Psoas muscle (tissue), 8 donors: ENCODE data around the gene DSG4. TPM values are rescaled to one million over a fixed set of nuclear protein-coding genes. Genes with fewer than 3 reads are reported as not detected.

Source experiments
- ATAC-seq, 4 donors: fragments of 200-7000 bp; cut with Tn5 transposase; one replicate each; pipeline ENCODE4 v1.9.1; 2020; ENCODE audit warnings: moderate library complexity in 3 of 4, mild to moderate bottlenecking in 2 of 4
- DNase-seq, 2 donors: peaks; one replicate each; pipeline ENCODE4 v3.0.0-alpha.2; 2020
- H3K27ac ChIP-seq: fragments of 200-600 bp; one replicate; pipeline ENCODE4 v1.8.0; 2022
- H3K27me3 ChIP-seq, 3 donors: fragments of 200-600 bp in 1 of 3; one replicate each; pipeline versions ENCODE4 v1.6.1 to v1.8.0; 2013 to 2022; ENCODE audit warnings: low read length in 2 of 3, mild to moderate bottlenecking in 2 of 3, moderate library complexity in 1 of 3; ENCODE audit not compliant: insufficient read depth in 3 of 3
- H3K36me3 ChIP-seq, 2 donors: fragments of 200-600 bp in 1 of 2; one replicate each; pipeline versions ENCODE4 v1.6.1 to v1.8.0; 2013 to 2022; ENCODE audit warnings: low read depth in 1 of 2, mild to moderate bottlenecking in 1 of 2, moderate library complexity in 1 of 2; ENCODE audit not compliant: insufficient read depth in 1 of 2
- H3K4me1 ChIP-seq: fragments of 200-600 bp; one replicate; pipeline ENCODE4 v1.8.0; 2022
- H3K4me3 ChIP-seq: fragments of 200-600 bp; one replicate; pipeline ENCODE4 v1.8.0; 2022; ENCODE audit warnings: mild to moderate bottlenecking
- H3K9me3 ChIP-seq: fragments of 200-600 bp; one replicate; pipeline ENCODE4 v1.8.0; 2022
- WGBS, 3 donors: extraction: QIAGEN DNeasy Blood & Tissue Kit; methylation state at CpG; one replicate each; pipeline versions ENCODE4 v1.1.6 to v1.1.7; 2013; 5-methylcytosine and 5-hydroxymethylcytosine counted together
- intact Hi-C, 2 donors: fragments of 100-400 bp; cut with DNase I; formaldehyde crosslinking; loops; one replicate each; pipeline versions ENCODE4 v1.11.0 to v1.14.2; 2022
- polyA plus RNA-seq, 3 donors: library from polyadenylated mRNA; stranded (reverse); fragments of 200-250 nt; gene quantifications; one replicate each; pipeline ENCODE4 v1.2.3, GENCODE V29; 2013
- total RNA-seq, 4 donors: library from RNA; stranded (reverse); fragmentation: NEBNext Ultra II Directional in 2 of 4; extraction: Animal tissue kit (Norgen Biotek cat#: 25700) in 2 of 4; gene quantifications; one replicate each; pipeline versions ENCODE4 v1.2.1 to v1.2.4, GENCODE V29; 2021 to 2023
- TF ChIP-seq, protein P1 (sequence below): fragments of 200-600 bp; IDR thresholded peaks from one replicate; pipeline ENCODE4 v1.8.0; 2022; ENCODE audit warnings: antibody characterized with exemption
- donor health status: healthy with polysubstance abuse.
- donor health status: DM: no; HTN: no; CAD: no; lungs with moderate emphysema.
- donor health status: Bipolar disorder and iron deficiency.
- donor health status: healthy.
- donor health status: DM: yes; HTN: yes; CAD: no.
- donor health status: DM: no; HTN: no; CAD: no.
- donor health status: DM: no; HTN: no; CAD: no.
- donor health status: DM: yes; HTN: yes; CAD: no.

The DSG4 gene
- total and polyA plus RNA-seq, 7 donors: not detected

DNA sequence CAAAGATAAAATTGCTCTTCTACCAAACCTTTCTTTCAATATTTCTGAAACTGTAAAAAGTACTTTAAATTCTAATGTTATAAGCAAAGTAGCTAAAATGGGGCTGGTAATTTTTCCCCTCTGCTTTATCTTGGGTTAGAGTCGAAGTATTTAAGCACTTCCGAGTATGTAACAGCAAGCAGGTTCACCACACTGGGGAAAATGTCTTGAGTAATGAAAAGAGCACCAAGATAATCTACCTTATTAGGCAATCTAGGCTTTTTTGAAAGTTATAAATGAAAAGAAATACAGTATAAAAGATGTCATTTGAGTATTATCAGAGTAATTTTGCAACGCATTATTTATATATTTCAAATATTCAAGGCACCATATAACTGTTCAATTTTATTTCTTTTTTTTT is 70.3 kb downstream of the DSG4 start:
- no peaks in the 10 kb centered on the region for H3K4me1 ChIP-seq
- H3K4me3 ChIP-seq: no peak overlapping the region
- ATAC-seq (no peak), DNase-seq (no peak)
- no peak overlapping the region for H3K27ac ChIP-seq
- WGBS, 3 donors: 88 to 92% (median 89%) methylated on average over 3 of the region's 3 CpGs
- no peaks in the 10 kb centered on the region for H3K9me3 ChIP-seq
- TF ChIP-seq, protein P1, sequence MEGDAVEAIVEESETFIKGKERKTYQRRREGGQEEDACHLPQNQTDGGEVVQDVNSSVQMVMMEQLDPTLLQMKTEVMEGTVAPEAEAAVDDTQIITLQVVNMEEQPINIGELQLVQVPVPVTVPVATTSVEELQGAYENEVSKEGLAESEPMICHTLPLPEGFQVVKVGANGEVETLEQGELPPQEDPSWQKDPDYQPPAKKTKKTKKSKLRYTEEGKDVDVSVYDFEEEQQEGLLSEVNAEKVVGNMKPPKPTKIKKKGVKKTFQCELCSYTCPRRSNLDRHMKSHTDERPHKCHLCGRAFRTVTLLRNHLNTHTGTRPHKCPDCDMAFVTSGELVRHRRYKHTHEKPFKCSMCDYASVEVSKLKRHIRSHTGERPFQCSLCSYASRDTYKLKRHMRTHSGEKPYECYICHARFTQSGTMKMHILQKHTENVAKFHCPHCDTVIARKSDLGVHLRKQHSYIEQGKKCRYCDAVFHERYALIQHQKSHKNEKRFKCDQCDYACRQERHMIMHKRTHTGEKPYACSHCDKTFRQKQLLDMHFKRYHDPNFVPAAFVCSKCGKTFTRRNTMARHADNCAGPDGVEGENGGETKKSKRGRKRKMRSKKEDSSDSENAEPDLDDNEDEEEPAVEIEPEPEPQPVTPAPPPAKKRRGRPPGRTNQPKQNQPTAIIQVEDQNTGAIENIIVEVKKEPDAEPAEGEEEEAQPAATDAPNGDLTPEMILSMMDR: no peak
- intact Hi-C loops: no loop called here
- H3K36me3 ChIP-seq: no peaks in the 10 kb centered on the region
- peaks cover 0 to 4% (median 0%) of the 10 kb centered on the region in 3 donors for H3K27me3 ChIP-seq

DNA sequence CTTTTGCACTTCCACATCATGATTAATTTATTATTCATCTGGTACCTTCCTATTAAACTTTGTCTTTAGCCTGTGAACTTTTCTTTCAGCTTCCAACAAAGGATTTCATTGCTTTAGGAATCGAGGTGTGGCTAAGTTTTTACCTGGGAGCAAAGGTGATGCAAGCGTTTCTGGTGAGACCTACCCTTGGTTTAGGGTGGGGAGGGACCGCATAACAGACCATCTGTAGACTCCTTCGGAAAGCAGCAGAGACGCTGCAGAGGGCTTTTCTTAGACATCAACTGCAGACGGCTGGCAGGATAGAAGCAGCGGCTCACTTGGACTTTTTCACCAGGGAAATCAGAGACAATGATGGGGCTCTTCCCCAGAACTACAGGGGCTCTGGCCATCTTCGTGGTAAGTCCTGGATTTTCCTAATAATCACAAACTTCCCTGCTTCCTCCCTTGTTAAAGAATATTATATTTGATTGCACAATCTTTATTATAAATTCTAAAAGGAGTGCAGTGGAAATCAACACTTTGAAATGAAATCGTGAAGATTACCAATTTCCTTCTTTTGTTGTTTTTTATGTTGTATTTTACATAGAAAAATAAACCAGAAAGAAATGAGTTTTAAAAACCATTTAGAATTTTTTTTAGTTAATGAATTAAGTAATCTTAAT is 71.1 kb downstream of the DSG4 start, which contains the start of gene DSG3:
TSS of gene DSG3 (plus strand) at position 212 of the 662 bp plus-strand sequence. CDS start at position 349, 137 bp downstream.
- TF ChIP-seq, protein P1: no peak
- ATAC-seq: no peak
- 48 to 62% (median 49%) methylated on average over 9 of the region's 9 CpGs for WGBS, 3 donors
- peaks cover 0 to 3% (median 0%) of the 10 kb centered on the region in 3 donors for H3K27me3 ChIP-seq
- no peaks in the 10 kb centered on the region for H3K9me3 ChIP-seq
- no peak for DNase-seq
- H3K27ac ChIP-seq: no peak within 1 kb of the TSS
- intact Hi-C loops: no loop called here
- H3K4me1 ChIP-seq: no peaks in the 10 kb centered on the region
- no peaks in the 10 kb centered on the region for H3K36me3 ChIP-seq
- no peak within 1 kb of the TSS for H3K4me3 ChIP-seq

DNA sequence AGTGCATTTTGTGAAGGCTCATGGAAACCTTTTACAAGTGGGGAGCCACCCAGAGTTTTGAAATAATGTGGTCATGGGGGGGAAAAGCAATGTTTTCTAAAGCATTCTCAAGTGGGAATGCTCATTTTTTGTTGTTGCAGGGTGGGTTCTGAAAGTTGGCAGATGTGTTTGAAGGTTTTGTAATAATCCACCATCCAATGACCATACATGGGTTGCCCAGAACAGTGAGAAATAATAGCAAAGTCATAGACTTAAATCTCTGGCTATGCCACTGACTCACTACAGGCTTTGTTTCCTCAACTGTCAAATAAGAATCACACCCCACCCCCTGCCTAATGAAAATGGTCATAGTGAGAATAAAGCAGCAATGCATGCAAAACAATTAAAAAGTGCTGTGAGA is 73.8 kb downstream of the DSG4 start:
- H3K4me1 ChIP-seq: no peaks in the 10 kb centered on the region
- intact Hi-C loops: no loop called here
- DNase-seq: no peak

DNA sequence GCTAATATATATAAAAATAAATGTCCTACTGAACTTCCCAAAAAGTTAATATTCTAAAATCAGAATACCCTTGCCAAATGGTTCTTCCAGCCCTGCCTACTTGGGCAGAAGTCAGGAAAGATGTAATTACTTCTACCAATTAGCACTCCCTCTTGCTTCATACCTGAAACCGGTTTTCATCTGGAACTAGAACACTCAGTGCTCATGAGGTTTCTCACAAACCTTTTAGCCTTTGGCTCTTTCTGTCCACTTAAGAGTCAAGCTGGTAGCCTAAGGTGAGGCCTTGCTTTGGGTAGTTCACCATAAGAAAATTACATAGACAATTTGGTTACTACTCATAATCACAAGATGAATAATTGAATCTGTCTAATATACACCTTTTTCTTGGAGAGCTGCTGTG is 75.0 kb downstream of the DSG4 start:
- Histone ChIP-seq H3K36me3 (no peaks in the 10 kb centered on the region), H3K27me3 (no peaks in the 10 kb centered on the region), H3K4me3 (no peak overlapping the region), H3K27ac (no peak overlapping the region), H3K9me3 (no peaks in the 10 kb centered on the region), H3K4me1 (no peaks in the 10 kb centered on the region)
- no peak for DNase-seq
- WGBS, 3 donors: 85 to 88% (median 86%) methylated on average over 1 of the region's 1 CpG
- no peak for ATAC-seq
- intact Hi-C loops: no loop called here
- TF ChIP-seq, protein P1: no peak

More for the DNA sequence above, 73.8 kb downstream of the DSG4 start:
- no peaks in the 10 kb centered on the region for H3K27me3 ChIP-seq
- TF ChIP-seq, protein P1: no peak
- no peaks in the 10 kb centered on the region for H3K36me3 ChIP-seq
- no peak overlapping the region for H3K4me3 ChIP-seq
- H3K27ac ChIP-seq: no peak overlapping the region
- no peak for ATAC-seq
- H3K9me3 ChIP-seq: no peaks in the 10 kb centered on the region
